AG10803 (cell line): Measurements from ENCODE around the gene RBM8A.

Source experiments
- DNase-seq: peaks from one replicate; pipeline ENCODE4 v3.0.0; 2010; ENCODE audit warnings: low read depth
- H3K4me3 ChIP-seq: 2 replicates; pipeline ENCODE4 v1.5.1; 2011; ENCODE audit warnings: mild to moderate bottlenecking, low read length, control low read depth
- CTCF ChIP-seq: conservative IDR thresholded peaks from 2 replicates; pipeline ENCODE4 v1.5.1; 2011; ENCODE audit warnings: mild to moderate bottlenecking, low read length, control low read depth, inconsistent platforms

RBM8A gene

GRCh38 chr1:145916745-145917144 is 10.5 kb downstream of the RBM8A start:
- H3K4me3 ChIP-seq: no peak overlapping the region
- TF ChIP-seq CTCF: no peak
- no peak for DNase-seq

GRCh38 chr1:145912128-145912641 is 15.1 kb downstream of the RBM8A start:
- H3K4me3 ChIP-seq: no peak overlapping the region
- TF ChIP-seq CTCF: no peak
- DNase-seq: no peak

GRCh38 chr1:145908653-145909052 is 18.6 kb downstream of the RBM8A start:
- no peak overlapping the region for H3K4me3 ChIP-seq
- TF ChIP-seq CTCF: no peak
- DNase-seq: peak; percentile 14

GRCh38 chr1:145906954-145907753 is 20.1 kb downstream of the RBM8A start:
- peak; percentile 9 for DNase-seq
- no peak overlapping the region for H3K4me3 ChIP-seq
- no peak for TF ChIP-seq CTCF

GRCh38 chr1:145901312-145902021 is 25.8 kb downstream of the RBM8A start:
- DNase-seq: no peak
- H3K4me3 ChIP-seq: no peak overlapping the region
- peak; percentile 1; the same call in 1 of the 2 replicates for TF ChIP-seq CTCF

- no peak for DNase-seq
- TF ChIP-seq CTCF: no peak
- no peak overlapping the region for H3K4me3 ChIP-seq
These were observed 28.5 kb downstream of the RBM8A start for GRCh38 chr1:145898756-145899155.
